NCI-H524 (cell line): ENCODE measurements around the gene ZMYM1.
"Not testable (repeated sequence)": the region's sequence is repeated elsewhere in the genome, so short reads cannot be mapped to it uniquely, and the experiment has no call there.

Experiments
- DNase-seq, 2 experiments: peaks; one replicate each; lab custom pipeline; 2025; lab: John Stamatoyannopoulos, UW

ZMYM1 gene

DNA sequence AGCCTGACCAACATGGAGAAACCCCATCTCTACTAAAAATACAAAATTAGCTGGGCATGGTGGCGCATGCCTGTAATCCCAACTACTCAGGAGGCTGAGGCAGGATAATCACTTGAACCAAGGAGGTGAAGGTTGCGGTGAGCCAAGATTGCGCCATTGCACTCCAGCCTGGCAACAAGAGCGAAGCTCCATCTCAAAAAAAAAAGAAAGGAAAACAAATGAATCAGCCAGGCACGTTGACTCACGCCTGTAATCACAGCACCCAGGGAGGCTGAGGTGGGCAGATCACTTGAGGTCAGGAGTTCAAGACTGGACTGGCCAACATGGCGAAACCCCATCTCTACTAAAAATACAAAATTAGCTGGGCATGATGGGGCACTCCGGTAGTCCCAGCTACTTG is 2.8 kb upstream of the ZMYM1 start:
- not testable (repeated sequence) for DNase-seq

- DNase-seq, result no peak
These were observed 1.1 kb downstream of the ZMYM1 start for GRCh38 chr1:35080171-35080854.

DNA sequence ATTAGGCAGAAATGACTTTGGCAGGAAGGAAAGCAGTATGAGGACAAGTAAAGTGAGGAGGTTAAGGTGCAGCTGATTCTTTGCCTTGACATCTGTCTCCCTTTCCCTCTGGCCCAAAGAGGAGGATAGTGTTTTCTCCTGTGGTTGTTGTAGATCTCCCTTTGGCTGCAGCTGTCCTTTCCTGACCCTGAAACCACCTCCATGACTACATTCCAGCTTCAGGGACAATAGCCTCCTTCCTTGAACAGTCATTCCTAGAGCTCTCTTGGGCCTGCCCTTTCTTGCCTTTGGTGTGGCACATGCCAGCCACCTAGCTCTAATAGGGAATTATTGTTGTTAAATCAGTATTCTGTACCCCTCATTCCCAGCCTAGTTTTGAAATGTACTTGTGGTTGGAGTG is 6.2 kb downstream of the ZMYM1 start:
- DNase-seq, result no peak

DNA sequence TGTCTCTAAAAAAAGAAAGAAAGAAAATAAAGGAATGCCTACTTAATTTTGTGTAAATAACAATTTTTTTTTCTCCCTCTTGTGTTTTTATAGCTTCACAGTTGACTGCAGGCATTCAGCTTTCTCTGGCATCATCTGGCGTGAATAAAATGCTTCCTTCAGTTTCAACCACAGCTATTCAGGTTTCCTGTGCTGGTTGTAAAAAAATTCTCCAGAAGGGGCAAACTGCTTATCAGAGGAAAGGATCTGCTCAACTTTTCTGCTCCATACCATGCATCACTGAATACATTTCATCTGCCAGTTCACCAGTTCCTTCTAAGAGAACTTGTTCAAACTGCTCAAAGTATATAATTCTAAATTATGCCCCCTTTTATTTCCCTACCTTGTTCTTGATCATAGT is 18.0 kb downstream of the ZMYM1 start:
- DNase-seq, result no peak

- DNase-seq, result no peak
These were observed 31.9 kb downstream of the ZMYM1 start for GRCh38 chr1:35111106-35111505.

DNA sequence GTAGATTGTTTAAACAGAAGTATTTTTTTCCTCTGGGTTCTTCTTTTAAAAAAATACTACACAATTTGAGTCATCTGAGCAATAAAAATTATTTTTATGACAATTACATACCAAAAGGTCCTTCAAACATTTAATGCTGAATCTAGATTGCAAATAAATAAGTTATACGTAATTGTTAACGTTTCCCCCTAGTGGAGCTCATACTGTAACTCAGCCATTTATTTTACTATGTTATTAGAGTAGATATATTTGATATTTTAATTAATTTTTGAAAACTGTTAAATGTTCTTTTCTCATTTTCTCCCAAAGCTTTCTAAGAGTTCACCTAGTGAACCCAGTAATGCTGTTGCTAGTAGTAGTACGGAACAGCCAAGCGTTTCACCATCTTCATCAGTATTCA is 33.5 kb downstream of the ZMYM1 start:
- DNase-seq, result no peak

DNA sequence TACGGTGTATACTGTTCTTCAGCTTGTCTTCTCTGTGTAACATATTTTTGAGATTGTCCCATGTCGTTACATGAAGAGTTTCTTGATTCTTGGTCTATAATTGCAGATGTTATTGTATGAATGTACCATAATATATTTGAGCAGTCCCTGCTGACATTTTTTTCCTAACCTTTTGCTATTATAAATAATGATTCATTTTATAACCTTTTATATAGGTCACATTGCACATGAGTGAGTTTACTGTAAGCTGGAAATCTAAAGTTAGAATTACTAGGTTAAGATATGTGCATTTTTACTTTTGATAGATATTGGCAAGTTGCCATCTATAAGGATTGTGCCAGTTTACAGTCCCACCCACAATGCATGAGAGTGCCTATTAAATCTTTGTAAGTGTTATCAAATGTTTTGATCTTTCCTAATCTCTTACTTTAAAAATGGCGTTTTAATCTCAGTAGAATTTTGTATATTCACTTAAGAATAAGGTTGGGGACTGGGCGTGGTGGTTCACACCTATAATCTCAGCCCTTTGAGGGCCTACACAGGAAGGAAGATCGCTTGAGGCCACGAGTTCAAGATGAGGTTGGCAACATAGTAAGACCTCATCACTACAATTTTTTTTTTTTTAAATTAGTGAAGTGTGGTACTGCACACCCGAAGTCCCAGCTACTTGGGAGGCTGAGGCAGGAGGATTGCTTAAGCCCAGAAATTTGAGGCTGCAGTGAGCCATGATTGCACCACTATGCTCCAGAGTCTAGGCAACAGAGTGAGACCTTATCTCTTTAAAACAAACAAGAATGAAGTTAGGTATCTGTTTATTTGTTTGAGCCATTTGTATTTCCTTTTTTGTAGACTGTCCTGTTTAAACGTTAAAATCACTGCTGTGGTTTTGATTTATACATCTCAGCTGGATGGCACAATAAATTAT is 36.5 kb downstream of the ZMYM1 start:
- no peak for DNase-seq

DNA sequence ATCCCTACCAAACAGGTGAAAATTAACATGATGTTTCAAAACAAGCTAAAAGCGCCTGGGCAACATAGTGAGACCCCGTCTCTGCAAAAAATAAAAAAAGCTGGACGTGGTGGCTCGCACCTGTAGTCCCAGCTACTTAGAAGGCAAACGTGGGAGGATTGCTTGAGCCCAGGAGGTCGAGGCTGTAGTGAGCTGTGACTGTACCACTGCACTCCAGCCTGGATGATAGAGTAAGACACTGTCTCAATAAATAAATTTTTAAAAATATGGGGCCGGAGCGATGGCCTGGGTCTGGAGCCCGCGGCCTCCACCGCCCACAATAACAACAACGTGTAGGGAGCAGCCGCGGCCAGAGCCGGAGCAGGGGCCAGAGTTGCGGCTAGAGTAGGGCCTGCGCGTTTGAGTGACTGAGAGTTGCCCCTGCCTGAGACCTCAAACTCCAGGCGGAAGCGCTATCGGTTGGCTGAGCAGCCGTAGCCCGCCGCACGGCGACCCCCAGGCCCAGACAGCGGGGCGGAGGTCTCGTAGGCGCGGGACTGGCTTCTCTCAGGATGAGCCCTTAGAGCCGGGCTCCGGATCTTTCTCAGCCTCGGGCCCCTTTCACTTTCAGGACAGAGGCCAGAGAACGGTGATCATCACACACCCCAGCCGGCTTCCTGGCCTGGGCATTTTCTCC is 41.4 kb downstream of the ZMYM1 start:
- no peak for DNase-seq

GRCh38 chr1:35122311-35122710 is 43.1 kb downstream of the ZMYM1 start:
- DNase-seq, result no peak

DNA sequence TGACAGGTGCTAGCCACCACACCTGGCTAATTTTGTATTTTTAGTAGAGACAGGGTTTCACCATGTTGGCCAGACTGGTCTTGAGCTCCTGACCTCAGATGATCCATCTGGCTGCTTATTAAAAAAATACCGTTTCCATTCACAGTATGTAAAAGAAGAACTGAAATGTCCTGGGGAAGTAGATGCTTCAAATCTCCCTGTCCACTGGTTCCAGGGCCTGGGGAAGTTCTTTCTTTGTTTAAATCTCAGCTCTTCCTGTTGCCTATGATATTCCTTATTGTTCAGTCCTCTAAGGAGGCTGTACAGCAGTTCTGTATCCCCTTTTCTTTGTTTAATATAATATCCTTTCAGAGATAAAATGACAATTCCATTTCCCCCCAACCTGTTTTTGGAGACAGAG is 47.4 kb downstream of the ZMYM1 start:
- DNase-seq, result no peak

- DNase-seq, result no peak
These were observed 49.9 kb downstream of the ZMYM1 start for GRCh38 chr1:35129080-35129479.

DNA sequence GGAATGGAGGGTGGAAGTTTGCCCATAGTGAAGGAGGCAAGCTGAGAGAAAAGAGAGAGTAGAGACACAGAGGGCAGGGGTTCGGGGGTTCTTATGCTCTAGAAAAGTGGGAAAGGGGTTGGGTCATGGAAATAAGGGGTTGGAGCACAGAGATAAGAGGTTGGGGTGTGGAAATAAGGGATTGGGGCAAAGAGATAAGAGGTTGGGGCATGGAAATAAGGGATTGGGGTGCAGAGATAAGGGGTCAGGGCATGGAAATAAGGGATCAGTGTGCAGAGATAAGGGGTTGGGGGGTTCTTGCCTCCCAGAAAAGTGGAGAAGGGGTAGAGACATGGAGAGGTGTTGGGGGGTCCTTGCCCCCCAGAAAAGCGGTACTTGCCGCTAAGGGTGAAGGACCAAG is 57.6 kb downstream of the ZMYM1 start:
- no peak for DNase-seq

GRCh38 chr1:35137590-35137989 is 58.4 kb downstream of the ZMYM1 start:
- not testable (repeated sequence) for DNase-seq

DNA sequence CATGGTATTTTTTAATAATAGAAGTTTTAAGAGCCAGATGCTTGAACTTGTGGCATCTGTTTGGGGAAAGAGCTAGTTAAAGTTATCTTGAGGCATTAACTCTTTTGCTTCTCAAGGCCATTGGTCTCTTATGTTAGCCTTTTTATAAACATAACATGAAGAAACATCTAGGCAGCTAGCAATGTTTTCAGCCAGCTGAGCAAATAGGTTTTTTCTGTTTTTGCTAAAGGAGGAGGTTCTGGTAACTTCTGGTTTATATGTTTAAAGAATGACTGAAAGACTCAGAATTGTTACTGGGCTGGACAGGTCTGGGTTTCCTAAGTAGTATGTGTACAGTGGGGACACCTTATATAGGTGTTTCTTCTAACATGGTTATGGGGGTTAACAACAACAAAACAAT is 63.1 kb downstream of the ZMYM1 start:
- DNase-seq, result not testable (repeated sequence)

DNA sequence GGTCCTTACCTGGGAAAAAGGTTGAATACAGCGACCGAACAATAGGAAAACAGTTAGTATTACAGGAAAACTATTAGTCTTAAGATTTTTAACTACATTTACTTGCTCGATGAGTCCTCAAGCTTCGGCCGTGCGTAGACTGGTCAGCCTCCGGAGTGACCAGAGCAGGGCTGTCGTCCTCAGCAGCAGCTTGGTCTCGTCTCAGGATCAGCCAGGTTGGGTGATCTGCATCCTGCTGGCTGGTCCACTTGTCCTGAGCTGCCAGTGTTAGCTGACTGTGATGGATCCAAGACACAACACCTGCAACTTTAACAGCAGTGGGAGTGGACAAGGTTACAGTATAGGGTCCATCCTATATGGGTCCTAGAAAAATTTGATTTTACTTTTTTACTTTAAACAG is 63.5 kb downstream of the ZMYM1 start:
- DNase-seq, result not testable (repeated sequence)

- no peak for DNase-seq
These were observed 64.7 kb downstream of the ZMYM1 start for GRCh38 chr1:35143737-35144508.

- not testable (repeated sequence) for DNase-seq
These were observed 66.8 kb downstream of the ZMYM1 start for GRCh38 chr1:35145892-35146549.

GRCh38 chr1:35151220-35151619 is 72.0 kb downstream of the ZMYM1 start:
- DNase-seq, result no peak

DNA sequence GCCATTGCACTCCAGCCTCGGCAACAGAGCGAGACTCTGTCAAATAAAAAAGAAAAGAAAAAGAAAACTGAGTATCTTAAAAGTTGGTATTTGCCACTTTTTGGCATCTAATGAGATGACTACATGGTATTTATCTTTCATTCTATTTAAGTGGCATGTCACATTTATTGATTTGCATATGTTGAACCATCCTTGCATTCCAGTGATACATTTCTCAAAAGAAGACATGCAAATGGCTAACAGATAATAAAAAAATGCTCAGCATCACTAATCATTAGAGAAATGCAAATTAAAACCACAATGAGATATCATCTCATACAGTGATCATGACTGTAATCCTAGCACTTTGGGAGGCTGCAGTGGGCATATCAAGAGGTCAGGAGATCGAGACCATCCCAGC is 85.7 kb downstream of the ZMYM1 start:
- no peak for DNase-seq
